ENCODE data around the gene CHST11.

- TF ChIP-seq, protein P1, sequence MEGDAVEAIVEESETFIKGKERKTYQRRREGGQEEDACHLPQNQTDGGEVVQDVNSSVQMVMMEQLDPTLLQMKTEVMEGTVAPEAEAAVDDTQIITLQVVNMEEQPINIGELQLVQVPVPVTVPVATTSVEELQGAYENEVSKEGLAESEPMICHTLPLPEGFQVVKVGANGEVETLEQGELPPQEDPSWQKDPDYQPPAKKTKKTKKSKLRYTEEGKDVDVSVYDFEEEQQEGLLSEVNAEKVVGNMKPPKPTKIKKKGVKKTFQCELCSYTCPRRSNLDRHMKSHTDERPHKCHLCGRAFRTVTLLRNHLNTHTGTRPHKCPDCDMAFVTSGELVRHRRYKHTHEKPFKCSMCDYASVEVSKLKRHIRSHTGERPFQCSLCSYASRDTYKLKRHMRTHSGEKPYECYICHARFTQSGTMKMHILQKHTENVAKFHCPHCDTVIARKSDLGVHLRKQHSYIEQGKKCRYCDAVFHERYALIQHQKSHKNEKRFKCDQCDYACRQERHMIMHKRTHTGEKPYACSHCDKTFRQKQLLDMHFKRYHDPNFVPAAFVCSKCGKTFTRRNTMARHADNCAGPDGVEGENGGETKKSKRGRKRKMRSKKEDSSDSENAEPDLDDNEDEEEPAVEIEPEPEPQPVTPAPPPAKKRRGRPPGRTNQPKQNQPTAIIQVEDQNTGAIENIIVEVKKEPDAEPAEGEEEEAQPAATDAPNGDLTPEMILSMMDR (conservative IDR thresholded peaks at IDR 0.05; ENCODE audit: low read depth, low read length), result no peak
- TF ChIP-seq EZH2 (IDR thresholded peaks at IDR 0.05; ENCODE audit: borderline replicate concordance, low read depth, low read length, poor library complexity, severe bottlenecking), result no peak
Measured at GRCh38 chr12:104634044-104634443, 177.3 kb downstream of the CHST11 start.

All from A673 (cell line).